Loucy (cell line): ENCODE measurements around the gene GAB2.

ENCODE experiments used
- EZH2phosphoT487 ChIP-seq: fragments of 200-600 bp; IDR thresholded peaks from 2 replicates; pipeline ENCODE4 v1.6.1; 2018; ENCODE audit warnings: antibody characterized with exemption, mild to moderate bottlenecking, moderate library complexity, borderline replicate concordance
- TF ChIP-seq, protein P1 (sequence below): fragments of 200-600 bp; sonication (generic); conservative IDR thresholded peaks from 2 replicates; pipeline ENCODE4 v1.5.1; 2014; ENCODE audit warnings: mild to moderate bottlenecking, antibody characterized with exemption, low read length

DNA sequence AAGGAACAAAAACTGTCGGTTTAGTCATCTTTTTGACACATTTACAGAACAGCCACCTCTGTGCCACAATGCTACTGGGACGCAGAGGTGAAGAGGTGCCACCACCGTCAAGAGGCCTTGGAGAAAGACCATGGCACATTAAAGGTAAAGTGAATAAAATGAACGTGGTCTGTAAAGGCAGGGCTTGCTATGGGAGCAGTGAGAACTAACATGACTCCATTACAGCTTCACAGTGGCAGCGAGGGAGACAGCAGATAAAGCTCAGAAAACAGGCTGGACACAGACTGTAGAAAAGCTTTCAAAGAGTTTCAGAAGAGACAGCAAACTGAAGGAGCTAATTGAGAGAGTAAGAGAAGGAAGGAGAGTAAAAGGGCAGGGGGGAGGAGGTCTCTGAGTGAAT, 102.9 kb downstream of the GAB2 start:
- TF ChIP-seq, protein P1, sequence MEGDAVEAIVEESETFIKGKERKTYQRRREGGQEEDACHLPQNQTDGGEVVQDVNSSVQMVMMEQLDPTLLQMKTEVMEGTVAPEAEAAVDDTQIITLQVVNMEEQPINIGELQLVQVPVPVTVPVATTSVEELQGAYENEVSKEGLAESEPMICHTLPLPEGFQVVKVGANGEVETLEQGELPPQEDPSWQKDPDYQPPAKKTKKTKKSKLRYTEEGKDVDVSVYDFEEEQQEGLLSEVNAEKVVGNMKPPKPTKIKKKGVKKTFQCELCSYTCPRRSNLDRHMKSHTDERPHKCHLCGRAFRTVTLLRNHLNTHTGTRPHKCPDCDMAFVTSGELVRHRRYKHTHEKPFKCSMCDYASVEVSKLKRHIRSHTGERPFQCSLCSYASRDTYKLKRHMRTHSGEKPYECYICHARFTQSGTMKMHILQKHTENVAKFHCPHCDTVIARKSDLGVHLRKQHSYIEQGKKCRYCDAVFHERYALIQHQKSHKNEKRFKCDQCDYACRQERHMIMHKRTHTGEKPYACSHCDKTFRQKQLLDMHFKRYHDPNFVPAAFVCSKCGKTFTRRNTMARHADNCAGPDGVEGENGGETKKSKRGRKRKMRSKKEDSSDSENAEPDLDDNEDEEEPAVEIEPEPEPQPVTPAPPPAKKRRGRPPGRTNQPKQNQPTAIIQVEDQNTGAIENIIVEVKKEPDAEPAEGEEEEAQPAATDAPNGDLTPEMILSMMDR, result no peak
- no peak for TF ChIP-seq EZH2phosphoT487
